Liver (tissue), 9 donors: ENCODE data around the gene DSCAML1. TPM values are rescaled to one million over a fixed set of nuclear protein-coding genes. Genes with fewer than 3 reads are reported as not detected.
A peak's percentile ranks its signal among the peaks of the same experiment; 100 is the strongest.

Experiments
- DNase-seq: peaks from one replicate; pipeline ENCODE4 v3.0.0-alpha.2; 2017; ENCODE audit warnings: low spot score
- H3K27ac ChIP-seq, 2 donors: one replicate each; pipeline ENCODE4 v1.7.0; 2013; ENCODE audit warnings: inconsistent platforms in 2 of 2, low read length in 2 of 2, control low read depth in 1 of 2, low read depth in 1 of 2, mild to moderate bottlenecking in 1 of 2
- H3K27me3 ChIP-seq, 4 donors: one replicate each; pipeline versions ENCODE4 v1.6.1 to v1.7.0; 2013; ENCODE audit warnings: low read length in 3 of 4, inconsistent platforms in 1 of 4, mild to moderate bottlenecking in 1 of 4, moderate library complexity in 1 of 4; ENCODE audit not compliant: control insufficient read depth in 4 of 4, insufficient read depth in 4 of 4
- H3K36me3 ChIP-seq, 4 donors: one replicate each; pipeline versions ENCODE4 v1.6.1 to v1.7.0; 2013; ENCODE audit warnings: low read length in 3 of 4, mild to moderate bottlenecking in 3 of 4, low read depth in 1 of 4, moderate library complexity in 1 of 4; ENCODE audit not compliant: control insufficient read depth in 4 of 4, insufficient read depth in 3 of 4
- H3K4me1 ChIP-seq, 4 donors: one replicate each; pipeline versions ENCODE4 v1.6.1 to v1.7.0; 2013; ENCODE audit warnings: low read length in 3 of 4, mild to moderate bottlenecking in 3 of 4, moderate library complexity in 1 of 4; ENCODE audit not compliant: control insufficient read depth in 4 of 4, insufficient read depth in 4 of 4
- H3K4me3 ChIP-seq, 3 donors: one replicate each; pipeline versions ENCODE4 v1.6.1 to v1.7.0; 2013; ENCODE audit warnings: low read length in 3 of 3, control low read depth in 1 of 3, low read depth in 1 of 3, mild to moderate bottlenecking in 1 of 3
- H3K9ac ChIP-seq, 2 donors: one replicate each; pipeline ENCODE4 v1.7.0; 2013; ENCODE audit warnings: low read length in 2 of 2, mild to moderate bottlenecking in 2 of 2, moderate library complexity in 2 of 2, control low read depth in 1 of 2, low read depth in 1 of 2
- H3K9me3 ChIP-seq, 4 donors: one replicate each; pipeline versions ENCODE4 v1.6.1 to v1.7.0; 2013; ENCODE audit warnings: low read length in 3 of 4; ENCODE audit not compliant: control insufficient read depth in 4 of 4
- CTCF ChIP-seq: fragments of 150-350 bp; IDR thresholded peaks from 2 replicates; pipeline ENCODE4 v1.5.1; 2017; ENCODE audit warnings: improper control_type of control experiment, low read depth, low read length; ENCODE audit not compliant: missing input control
- EGR1 ChIP-seq, 2 donors: IDR thresholded peaks; 2 replicates each; pipeline ENCODE4 v1.6.1; 2016 to 2018; ENCODE audit warnings: antibody characterized with exemption in 2 of 2, low read depth in 2 of 2
- FOXA1 ChIP-seq: IDR thresholded peaks from 2 replicates; pipeline ENCODE4 v1.6.1; 2016; ENCODE audit warnings: antibody characterized with exemption
- GABPA ChIP-seq, 2 donors: IDR thresholded peaks in 1 of 2; conservative IDR thresholded peaks in 1 of 2; 2 replicates each; pipeline ENCODE4 v1.6.1; 2016; ENCODE audit warnings: antibody characterized with exemption in 2 of 2, mild to moderate bottlenecking in 1 of 2, moderate library complexity in 1 of 2
- HNF4A ChIP-seq, 2 donors: conservative IDR thresholded peaks; 2 replicates each; pipeline ENCODE4 v1.6.1; 2016; ENCODE audit warnings: antibody characterized with exemption in 2 of 2, mild to moderate bottlenecking in 2 of 2
- JUND ChIP-seq, 2 donors: IDR thresholded peaks; 2 replicates each; pipeline ENCODE4 v1.6.1; 2016; ENCODE audit warnings: antibody characterized with exemption in 2 of 2
- MAX ChIP-seq: IDR thresholded peaks from 2 replicates; pipeline ENCODE4 v1.6.1; 2016; ENCODE audit warnings: antibody characterized with exemption
- RAD21 ChIP-seq, 2 donors: IDR thresholded peaks; 2 replicates each; pipeline ENCODE4 v1.6.1; 2016; ENCODE audit warnings: antibody characterized with exemption in 2 of 2, mild to moderate bottlenecking in 2 of 2
- REST ChIP-seq: IDR thresholded peaks from 2 replicates; pipeline ENCODE4 v1.6.1; 2016; ENCODE audit warnings: antibody characterized with exemption, mild to moderate bottlenecking
- SP1 ChIP-seq: IDR thresholded peaks from 2 replicates; pipeline ENCODE4 v1.6.1; 2018; ENCODE audit warnings: antibody characterized with exemption, mild to moderate bottlenecking
- ZBTB33 ChIP-seq: IDR thresholded peaks from 2 replicates; pipeline ENCODE4 v1.6.1; 2016; ENCODE audit warnings: antibody characterized with exemption
- WGBS: extraction: QIAGEN DNeasy Blood & Tissue Kit; methylation state at CpG from one replicate; pipeline ENCODE4 v1.1.7; 2013; 5-methylcytosine and 5-hydroxymethylcytosine counted together
- polyA plus RNA-seq, 2 donors: library from polyadenylated mRNA; stranded (reverse) in 1 of 2; unstranded in 1 of 2; fragments of 200-250 nt in 1 of 2; fragments of >200 nt in 1 of 2; fragmentation: Nextera tagmentation in 1 of 2; extraction: Ambion mirVana in 1 of 2; gene quantifications; one replicate each; pipeline versions ENCODE4 v1.2.1 to v1.2.3, GENCODE V29; 2013 to 2015
- total RNA-seq, 2 donors: library from RNA; depleted of rRNA; stranded (reverse); fragments of >200 nt; gene quantifications; one replicate each; pipeline ENCODE4 v1.2.3, GENCODE V29; 2014
- donor health status: healthy.
- donor health status: healthy.
- donor health status: healthy.
- donor health status: healthy.
- donor health status: healthy.

Gene DSCAML1
- total and polyA plus RNA-seq, 4 donors: 0.07 to 0.42 (median 0.20) TPM

GRCh38 chr11:117830674-117831351, 33.8 kb upstream of the DSCAML1 start (continued):
- TF ChIP-seq JUND (IDR thresholded peaks at IDR 0.05): no peak
- no peak for TF ChIP-seq GABPA (IDR thresholded peaks at IDR 0.05 in 1 of 2, conservative IDR thresholded peaks at IDR 0.05 in 1 of 2)

- H3K27ac ChIP-seq: no peak overlapping the region
- 88% methylated on average over 14 of the region's 14 CpGs for WGBS
Observed at GRCh38 chr11:117830072-117830471, 33.1 kb upstream of the DSCAML1 start.

GRCh38 chr11:117829369-117829725, 32.3 kb upstream of the DSCAML1 start:
- WGBS: 56% methylated on average over 7 of the region's 7 CpGs
- TF ChIP-seq FOXA1 (no peak), ZBTB33 (no peak), MAX (no peak), SP1 (no peak), HNF4A (conservative IDR thresholded peaks at IDR 0.05) (no peak), RAD21 (IDR thresholded peaks at IDR 0.05) (no peak), CTCF (no peak)
- Histone ChIP-seq H3K4me3 (no peak overlapping the region), H3K4me1 (peaks cover 0 to 9% (median 3%) of the 10 kb centered on the region in 4 donors), H3K27ac (no peak overlapping the region), H3K9ac (no peak overlapping the region), H3K36me3 (no peaks in the 10 kb centered on the region), H3K9me3 (no peaks in the 10 kb centered on the region), H3K27me3 (no peaks in the 10 kb centered on the region)
- DNase-seq: peak; percentile 24

More at GRCh38 chr11:117830072-117830471, 33.1 kb upstream of the DSCAML1 start:
- H3K27me3 ChIP-seq: no peaks in the 10 kb centered on the region
- no peak overlapping the region for H3K4me3 ChIP-seq
- peak; percentile 31 for DNase-seq
- no peak overlapping the region for H3K9ac ChIP-seq
- no peaks in the 10 kb centered on the region for H3K9me3 ChIP-seq
- H3K4me1 ChIP-seq: peaks cover 0 to 2% (median 0%) of the 10 kb centered on the region in 4 donors
- no peaks in the 10 kb centered on the region for H3K36me3 ChIP-seq
- no peak for TF ChIP-seq HNF4A (conservative IDR thresholded peaks at IDR 0.05)
- no peak for TF ChIP-seq FOXA1
- no peak for TF ChIP-seq REST
- no peak for TF ChIP-seq EGR1 (IDR thresholded peaks at IDR 0.05; ENCODE audit: low read depth in 2 of 2)
